HL-60 (cell line): ENCODE results near the gene FGF16.

Source experiments
- DNase-seq, 2 experiments: peaks; one replicate each; pipeline ENCODE4 v3.0.0-alpha.2; 2010 to 2020; ENCODE audit warnings: low read depth in 1 of 2, low spot score in 1 of 2
- H3K27ac ChIP-seq: fragments of 250-450 bp; sonication (Bioruptor Pico); replicated peaks from 2 replicates; pipeline ENCODE4 v1.5.1; 2020; ENCODE audit warnings: mild to moderate bottlenecking, moderate library complexity
- H3K27me3 ChIP-seq: fragments of 250-450 bp; sonication (Bioruptor Pico); 2 replicates; pipeline ENCODE4 v1.5.1; 2021; ENCODE audit warnings: mild to moderate bottlenecking, moderate library complexity; ENCODE audit not compliant: insufficient read depth, poor library complexity, severe bottlenecking
- H3K4me3 ChIP-seq: replicated peaks from 2 replicates; pipeline ENCODE4 v1.5.1; 2011; ENCODE audit warnings: mild to moderate bottlenecking, control low read depth, low read length; ENCODE audit not compliant: insufficient read depth
- CTCF ChIP-seq: IDR thresholded peaks from one replicate; pipeline ENCODE4 v1.5.1; 2011; ENCODE audit warnings: low read length, control low read depth, inconsistent platforms; ENCODE audit not compliant: insufficient read depth
- GABPA ChIP-seq: IDR thresholded peaks from 2 replicates; pipeline ENCODE4 v1.6.1; 2012; ENCODE audit warnings: low read depth
- POLR2AphosphoS5 ChIP-seq: IDR thresholded peaks from 2 replicates; pipeline ENCODE4 v1.6.1; 2012; ENCODE audit warnings: low read depth
- SPI1 ChIP-seq: IDR thresholded peaks from 2 replicates; pipeline ENCODE4 v1.6.1; 2012; ENCODE audit warnings: low read depth, mild to moderate bottlenecking, borderline replicate concordance
- TF ChIP-seq, protein P1 (sequence below): IDR thresholded peaks from 2 replicates; pipeline ENCODE4 v1.6.1; 2012; ENCODE audit warnings: low read depth; ENCODE audit not compliant: insufficient replicate concordance

Gene FGF16

GRCh38 chrX:77444545-77444944 lies 2.6 kb upstream of the FGF16 start:
- Histone ChIP-seq H3K27me3 (no peaks in the 10 kb centered on the region), H3K4me3 (no peak overlapping the region), H3K27ac (no peak overlapping the region)
- TF ChIP-seq GABPA = no peak
- TF ChIP-seq, protein P1, sequence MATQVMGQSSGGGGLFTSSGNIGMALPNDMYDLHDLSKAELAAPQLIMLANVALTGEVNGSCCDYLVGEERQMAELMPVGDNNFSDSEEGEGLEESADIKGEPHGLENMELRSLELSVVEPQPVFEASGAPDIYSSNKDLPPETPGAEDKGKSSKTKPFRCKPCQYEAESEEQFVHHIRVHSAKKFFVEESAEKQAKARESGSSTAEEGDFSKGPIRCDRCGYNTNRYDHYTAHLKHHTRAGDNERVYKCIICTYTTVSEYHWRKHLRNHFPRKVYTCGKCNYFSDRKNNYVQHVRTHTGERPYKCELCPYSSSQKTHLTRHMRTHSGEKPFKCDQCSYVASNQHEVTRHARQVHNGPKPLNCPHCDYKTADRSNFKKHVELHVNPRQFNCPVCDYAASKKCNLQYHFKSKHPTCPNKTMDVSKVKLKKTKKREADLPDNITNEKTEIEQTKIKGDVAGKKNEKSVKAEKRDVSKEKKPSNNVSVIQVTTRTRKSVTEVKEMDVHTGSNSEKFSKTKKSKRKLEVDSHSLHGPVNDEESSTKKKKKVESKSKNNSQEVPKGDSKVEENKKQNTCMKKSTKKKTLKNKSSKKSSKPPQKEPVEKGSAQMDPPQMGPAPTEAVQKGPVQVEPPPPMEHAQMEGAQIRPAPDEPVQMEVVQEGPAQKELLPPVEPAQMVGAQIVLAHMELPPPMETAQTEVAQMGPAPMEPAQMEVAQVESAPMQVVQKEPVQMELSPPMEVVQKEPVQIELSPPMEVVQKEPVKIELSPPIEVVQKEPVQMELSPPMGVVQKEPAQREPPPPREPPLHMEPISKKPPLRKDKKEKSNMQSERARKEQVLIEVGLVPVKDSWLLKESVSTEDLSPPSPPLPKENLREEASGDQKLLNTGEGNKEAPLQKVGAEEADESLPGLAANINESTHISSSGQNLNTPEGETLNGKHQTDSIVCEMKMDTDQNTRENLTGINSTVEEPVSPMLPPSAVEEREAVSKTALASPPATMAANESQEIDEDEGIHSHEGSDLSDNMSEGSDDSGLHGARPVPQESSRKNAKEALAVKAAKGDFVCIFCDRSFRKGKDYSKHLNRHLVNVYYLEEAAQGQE = no peak
- TF ChIP-seq POLR2AphosphoS5 = no peak
- no peak for DNase-seq

DNA sequence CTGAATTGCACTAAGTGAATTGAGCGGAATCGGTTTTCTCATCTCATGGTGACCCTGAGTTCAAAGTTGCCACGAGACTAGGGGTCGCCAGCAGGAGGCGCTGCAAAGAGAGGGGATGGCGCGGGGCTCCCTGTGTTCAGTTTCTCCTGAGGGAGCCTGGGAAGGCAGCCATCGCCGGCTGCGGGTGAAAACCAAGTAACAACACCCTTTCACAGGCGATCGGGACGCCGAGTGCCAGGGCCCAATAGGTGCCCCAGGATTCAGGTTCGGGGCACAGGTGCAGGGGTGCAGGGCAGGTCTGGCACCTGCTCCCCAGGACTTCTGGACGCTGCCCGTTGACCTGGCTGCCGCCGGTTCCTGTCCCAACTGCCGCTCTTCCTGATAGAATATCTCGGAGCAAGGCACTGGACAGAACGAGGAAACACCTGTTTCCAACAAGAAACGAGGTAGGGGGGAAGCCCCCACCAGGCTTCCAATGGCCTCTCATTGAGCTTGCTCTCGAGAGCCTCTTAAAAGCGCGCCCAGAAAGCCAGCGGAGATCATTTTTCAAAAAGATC lies 1.1 kb upstream of the FGF16 start:
- no peak for DNase-seq
- no peaks in the 10 kb centered on the region for H3K27me3 ChIP-seq
- no peak overlapping the region for H3K4me3 ChIP-seq
- no peak overlapping the region for H3K27ac ChIP-seq
- TF ChIP-seq CTCF (no peak), SPI1 (no peak), POLR2AphosphoS5 (no peak), GABPA (no peak)
- TF ChIP-seq, protein P1 = no peak

- no peak for DNase-seq
- Histone ChIP-seq H3K27me3 (no peaks in the 10 kb centered on the region), H3K4me3 (no peak overlapping the region), H3K27ac (no peak overlapping the region)
- TF ChIP-seq POLR2AphosphoS5 (no peak), CTCF (no peak), SPI1 (no peak), GABPA (no peak)
- TF ChIP-seq, protein P1 = no peak
These were observed 722 bp downstream of the FGF16 start for GRCh38 chrX:77447653-77448569.
